Duodenal mucosa (tissue), 2 donors: ENCODE data around the gene NR0B2.
"Not testable (repeated sequence)": the region's sequence is repeated elsewhere in the genome, so short reads cannot be mapped to it uniquely, and the experiment has no call there.

Source experiments
- H3K27ac ChIP-seq: one replicate; pipeline ENCODE4 v1.7.0; 2013; ENCODE audit warnings: low read depth, low read length
- H3K27me3 ChIP-seq, 2 donors: one replicate each; pipeline ENCODE4 v1.7.0; 2013; ENCODE audit warnings: low read length in 2 of 2, control low read depth in 1 of 2; ENCODE audit not compliant: insufficient read depth in 2 of 2, control insufficient read depth in 1 of 2
- H3K36me3 ChIP-seq, 2 donors: one replicate each; pipeline ENCODE4 v1.7.0; 2013; ENCODE audit warnings: low read length in 2 of 2, control low read depth in 1 of 2; ENCODE audit not compliant: insufficient read depth in 2 of 2, control insufficient read depth in 1 of 2
- H3K4me1 ChIP-seq, 2 donors: one replicate each; pipeline ENCODE4 v1.7.0; 2013; ENCODE audit warnings: low read length in 2 of 2, control low read depth in 1 of 2; ENCODE audit not compliant: insufficient read depth in 2 of 2, control insufficient read depth in 1 of 2
- H3K4me3 ChIP-seq, 2 donors: one replicate each; pipeline ENCODE4 v1.7.0; 2013; ENCODE audit warnings: low read length in 2 of 2, low read depth in 1 of 2
- H3K9ac ChIP-seq, 2 donors: one replicate each; pipeline ENCODE4 v1.7.0; 2013; ENCODE audit warnings: low read length in 2 of 2, low read depth in 1 of 2
- H3K9me3 ChIP-seq, 2 donors: one replicate each; pipeline ENCODE4 v1.7.0; 2013; ENCODE audit warnings: low read length in 2 of 2, control low read depth in 1 of 2; ENCODE audit not compliant: control insufficient read depth in 1 of 2

Gene NR0B2

GRCh38 chr1:26900001-26900814 is 13.6 kb downstream of the NR0B2 start, which contains the start of gene GPATCH3:
GPATCH3 (minus strand) TSS chr1:26900467; CDS start chr1:26900442, 25 bp downstream.
- peaks cover 8 to 20% of the 10 kb centered on the region in 2 donors for H3K4me1 ChIP-seq

DNA sequence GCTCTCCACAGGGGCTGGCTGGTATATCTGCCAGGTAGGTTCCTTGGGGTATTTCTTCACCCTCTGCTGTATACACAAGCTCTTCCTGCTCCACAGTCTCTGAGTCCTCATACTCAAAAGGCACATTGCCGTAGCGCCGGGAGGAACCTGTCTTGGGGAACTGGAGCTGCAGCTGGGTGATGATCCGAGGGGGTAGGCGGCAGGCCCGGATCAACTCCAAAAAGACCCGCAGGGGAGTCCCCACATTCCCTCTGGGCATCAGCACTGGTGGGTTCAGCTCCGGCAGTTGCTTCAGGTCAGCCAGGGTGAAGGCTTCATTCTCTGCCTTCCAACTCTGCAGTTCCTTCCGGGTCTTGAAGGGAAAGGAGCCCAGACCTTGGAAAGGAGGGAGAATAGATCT is 16.4 kb downstream of the NR0B2 start:
- Histone ChIP-seq H3K27me3 (no peaks in the 10 kb centered on the region), H3K9ac (no peak overlapping the region), H3K36me3 (peaks cover 27 to 37% of the 10 kb centered on the region in 2 donors), H3K27ac (no peak overlapping the region), H3K4me1 (peaks cover 8 to 19% of the 10 kb centered on the region in 2 donors), H3K4me3 (no peak overlapping the region), H3K9me3 (no peaks in the 10 kb centered on the region)

More at GRCh38 chr1:26900001-26900814, 13.6 kb downstream of the NR0B2 start, which contains the start of gene GPATCH3:
- Histone ChIP-seq H3K9ac (peak within 1 kb of the TSS; percentile 88 to 94), H3K36me3 (peaks cover 6 to 13% of the 10 kb centered on the region in 2 donors), H3K27me3 (no peaks in the 10 kb centered on the region), H3K4me3 (peak within 1 kb of the TSS; percentile 91 to 94), H3K27ac (peak within 1 kb of the TSS; percentile 70), H3K9me3 (no peaks in the 10 kb centered on the region)

DNA sequence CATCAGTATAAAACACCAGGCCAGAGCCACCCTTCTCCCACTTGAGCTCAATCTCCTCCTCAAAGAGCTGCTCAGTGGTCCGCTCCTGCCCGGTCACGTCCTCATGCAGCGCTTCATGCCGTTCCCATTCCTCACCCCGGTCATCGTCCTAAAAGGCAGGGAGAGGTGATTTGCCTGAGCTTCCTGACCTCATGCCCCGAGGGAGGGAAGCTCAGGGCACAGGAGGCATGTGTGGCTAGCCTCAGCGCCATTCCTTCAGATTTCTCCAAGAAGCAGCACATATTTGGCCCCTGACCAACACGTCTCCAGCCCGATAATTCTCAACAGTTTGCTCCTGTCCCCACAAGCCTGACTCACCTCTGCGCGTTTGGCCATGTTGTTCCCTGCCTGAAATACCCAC is 19.5 kb downstream of the NR0B2 start:
- H3K4me3 ChIP-seq = no peak overlapping the region
- H3K9me3 ChIP-seq = no peaks in the 10 kb centered on the region
- H3K27ac ChIP-seq = no peak overlapping the region
- no peak overlapping the region for H3K9ac ChIP-seq
- H3K4me1 ChIP-seq = peaks cover 12 to 17% of the 10 kb centered on the region in 2 donors
- H3K27me3 ChIP-seq = no peaks in the 10 kb centered on the region
- peaks cover 34 to 40% of the 10 kb centered on the region in 2 donors for H3K36me3 ChIP-seq

DNA sequence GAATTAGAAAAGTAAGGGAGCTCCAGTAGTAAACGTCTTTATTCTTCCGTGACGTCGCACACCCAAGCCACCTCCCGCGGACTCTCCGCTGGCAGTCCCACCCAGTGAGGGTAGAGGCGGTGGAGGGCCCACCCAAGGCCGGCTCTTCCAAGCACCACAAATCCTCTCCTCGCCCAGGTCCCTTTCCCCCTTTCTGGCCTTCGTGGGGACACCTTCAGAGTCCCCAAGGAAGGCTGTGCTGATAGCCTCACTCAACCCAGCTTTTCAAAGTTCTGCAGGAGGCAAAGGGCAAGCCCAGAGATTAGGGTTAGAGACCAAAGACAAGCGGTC is 23.3 kb downstream of the NR0B2 start:
- peaks cover 17 to 24% of the 10 kb centered on the region in 2 donors for H3K4me1 ChIP-seq
- peak overlapping the region; percentile 84 to 97 for H3K4me3 ChIP-seq
- H3K27ac ChIP-seq = peak overlapping the region; percentile 65
- peak overlapping the region; percentile 91 to 98 for H3K9ac ChIP-seq
- peaks cover 44 to 48% of the 10 kb centered on the region in 2 donors for H3K36me3 ChIP-seq
- H3K27me3 ChIP-seq = no peaks in the 10 kb centered on the region
- no peaks in the 10 kb centered on the region for H3K9me3 ChIP-seq

- Histone ChIP-seq H3K4me1 (peaks cover 17 to 24% of the 10 kb centered on the region in 2 donors), H3K27ac (peak within 1 kb of the TSS; percentile 96), H3K36me3 (peaks cover 47 to 49% of the 10 kb centered on the region in 2 donors), H3K9me3 (no peaks in the 10 kb centered on the region), H3K9ac (peak within 1 kb of the TSS; percentile 91 to 98), H3K27me3 (no peaks in the 10 kb centered on the region), H3K4me3 (peak within 1 kb of the TSS; percentile 84 to 97)
Observed at GRCh38 chr1:26889551-26890466, 24.0 kb downstream of the NR0B2 start, which contains the start of gene GPN2. GPN2 (minus strand) TSS chr1:26890283; CDS start chr1:26890096, 187 bp downstream.

DNA sequence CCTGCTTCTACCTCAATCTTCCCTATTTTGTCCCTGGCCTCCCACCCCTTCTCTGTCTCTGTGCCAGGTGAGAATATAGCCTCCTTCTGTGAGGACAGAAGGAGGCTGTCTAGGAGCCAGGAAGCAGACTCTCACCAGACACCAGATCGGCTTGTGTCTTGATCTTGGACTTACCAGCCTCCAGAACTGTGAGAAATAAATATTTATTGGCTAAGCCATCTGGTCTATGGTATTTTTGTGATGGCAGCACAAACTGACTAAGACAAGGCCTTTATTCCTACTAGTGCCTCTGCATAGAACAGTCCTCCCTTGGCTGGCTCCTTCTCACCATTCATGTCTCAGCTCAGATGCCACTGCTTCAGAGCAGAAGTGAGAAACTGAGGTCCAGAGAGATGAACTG is 25.5 kb downstream of the NR0B2 start:
- Histone ChIP-seq H3K4me3 (no peak overlapping the region), H3K27ac (no peak overlapping the region), H3K27me3 (no peaks in the 10 kb centered on the region), H3K4me1 (peaks cover 17 to 24% of the 10 kb centered on the region in 2 donors), H3K9me3 (no peaks in the 10 kb centered on the region), H3K36me3 (peaks cover 47 to 54% of the 10 kb centered on the region in 2 donors), H3K9ac (no peak overlapping the region)

GRCh38 chr1:26887125-26887524 is 26.6 kb downstream of the NR0B2 start:
- Histone ChIP-seq H3K27ac (no peak overlapping the region), H3K36me3 (peaks cover 48 to 54% of the 10 kb centered on the region in 2 donors), H3K4me1 (peaks cover 17 to 24% of the 10 kb centered on the region in 2 donors), H3K4me3 (no peak overlapping the region), H3K9ac (no peak overlapping the region), H3K9me3 (no peaks in the 10 kb centered on the region), H3K27me3 (no peaks in the 10 kb centered on the region)

GRCh38 chr1:26882696-26883463 is 30.9 kb downstream of the NR0B2 start:
- H3K4me1 ChIP-seq = no peaks in the 10 kb centered on the region
- no peak overlapping the region for H3K4me3 ChIP-seq
- H3K36me3 ChIP-seq = peaks cover 47 to 73% of the 10 kb centered on the region in 2 donors
- no peaks in the 10 kb centered on the region for H3K9me3 ChIP-seq
- no peak overlapping the region for H3K9ac ChIP-seq
- H3K27ac ChIP-seq = no peak overlapping the region
- H3K27me3 ChIP-seq = no peaks in the 10 kb centered on the region

DNA sequence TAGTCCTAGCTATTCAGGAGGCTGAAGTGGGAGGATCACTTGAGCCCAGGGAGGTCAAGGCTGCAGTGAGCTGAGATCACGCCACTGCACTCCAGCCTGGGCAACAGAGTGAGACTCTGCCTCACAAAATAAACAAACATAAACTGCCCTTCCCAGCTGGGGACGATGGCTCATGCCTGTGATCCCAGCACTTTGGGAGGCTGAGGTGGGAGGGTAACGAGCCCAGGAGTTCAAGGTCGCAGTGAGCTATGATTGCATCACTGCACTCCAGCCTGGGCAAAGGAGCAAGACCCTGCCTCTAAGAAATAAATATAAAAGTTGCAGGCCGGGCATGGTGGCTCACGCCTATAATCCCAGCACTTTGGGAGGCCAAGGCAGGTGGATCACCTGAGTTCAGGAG is 32.2 kb downstream of the NR0B2 start:
- not testable (repeated sequence) for H3K9ac ChIP-seq, H3K4me1 ChIP-seq, H3K27ac ChIP-seq, H3K9me3 ChIP-seq, H3K4me3 ChIP-seq, H3K27me3 ChIP-seq
- H3K36me3 ChIP-seq = peaks cover 52 to 80% of the 10 kb centered on the region in 2 donors
